H1 (cell line): ENCODE data around the gene ABLIM1.

Experiments
- BACH1 ChIP-seq: IDR thresholded peaks from 2 replicates; pipeline ENCODE4 v1.6.1; 2012; ENCODE audit warnings: low read length, improper control_type of control experiment
- BRCA1 ChIP-seq: IDR thresholded peaks from 2 replicates; pipeline ENCODE4 v1.6.1; 2012; ENCODE audit warnings: low read depth, low read length, improper control_type of control experiment
- CTBP2 ChIP-seq: IDR thresholded peaks from 2 replicates; pipeline ENCODE4 v1.7.0; 2011; ENCODE audit warnings: borderline replicate concordance, mild to moderate bottlenecking, moderate library complexity, mixed read lengths, low read length; ENCODE audit not compliant: insufficient read depth, insufficient read length
- EZH2 ChIP-seq: fragments of 200-600 bp; sonication (generic); IDR thresholded peaks from 2 replicates; pipeline ENCODE4 v1.7.1; 2012; ENCODE audit warnings: low read depth, mild to moderate bottlenecking, moderate library complexity, low read length, inconsistent platforms; ENCODE audit not compliant: severe bottlenecking
- POLR2A ChIP-seq, 2 experiments: IDR thresholded peaks; 1 replicate in 1 of 2; 2 replicates in 1 of 2; pipeline ENCODE4 v1.6.1; 2011; ENCODE audit warnings: low read depth in 2 of 2, low read length in 2 of 2, mild to moderate bottlenecking in 2 of 2; ENCODE audit errors: control extremely low read depth in 1 of 2
- POLR2AphosphoS5 ChIP-seq: IDR thresholded peaks from 2 replicates; pipeline ENCODE4 v1.6.1; 2011; ENCODE audit warnings: low read depth, low read length
- SIX5 ChIP-seq: IDR thresholded peaks from 2 replicates; pipeline ENCODE4 v1.6.1; 2011; ENCODE audit warnings: mild to moderate bottlenecking, low read depth, low read length
- TBP ChIP-seq: IDR thresholded peaks from 2 replicates; pipeline ENCODE4 v1.6.1; 2011; ENCODE audit warnings: low read depth, low read length, improper control_type of control experiment
- TEAD4 ChIP-seq: IDR thresholded peaks from 2 replicates; pipeline ENCODE4 v1.6.1; 2012; ENCODE audit warnings: low read depth, low read length, inconsistent platforms, mixed read lengths
- ZNF274 ChIP-seq: IDR thresholded peaks from 2 replicates; pipeline ENCODE4 v1.7.0; 2012; ENCODE audit warnings: low read length, borderline replicate concordance; ENCODE audit errors: extremely low read depth
- TF ChIP-seq, protein P1 (sequence below): IDR thresholded peaks from 2 replicates; pipeline ENCODE4 v1.6.1; 2011; ENCODE audit warnings: low read depth, mild to moderate bottlenecking, low read length; ENCODE audit not compliant: insufficient read depth

DNA sequence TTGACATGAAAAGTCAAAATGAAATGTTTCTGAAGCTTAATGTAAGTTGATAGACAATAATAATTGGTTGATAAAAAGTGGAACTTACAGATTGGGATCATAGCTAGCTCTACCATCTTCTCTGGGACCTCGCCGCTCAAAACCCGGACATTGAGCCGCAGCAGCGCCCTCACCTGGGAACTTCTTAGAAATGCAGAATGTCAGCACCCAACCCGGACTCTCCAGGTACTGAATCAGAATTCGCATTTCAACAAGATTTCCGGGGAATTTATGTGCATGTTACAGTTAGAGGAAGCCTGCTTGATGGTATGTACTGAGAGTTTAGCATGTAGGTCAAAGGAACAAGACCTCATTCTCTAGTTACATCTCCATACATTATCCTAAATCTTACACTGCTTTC, 36.7 kb upstream of the ABLIM1 start:
- no peak for TF ChIP-seq TEAD4
- TF ChIP-seq BRCA1 = no peak
- no peak for TF ChIP-seq SIX5
- TF ChIP-seq CTBP2 = no peak
- no peak for TF ChIP-seq BACH1
- no peak for TF ChIP-seq EZH2
- TF ChIP-seq TBP = no peak
- TF ChIP-seq, protein P1, sequence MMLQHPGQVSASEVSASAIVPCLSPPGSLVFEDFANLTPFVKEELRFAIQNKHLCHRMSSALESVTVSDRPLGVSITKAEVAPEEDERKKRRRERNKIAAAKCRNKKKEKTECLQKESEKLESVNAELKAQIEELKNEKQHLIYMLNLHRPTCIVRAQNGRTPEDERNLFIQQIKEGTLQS = no peak
- no peak for TF ChIP-seq POLR2AphosphoS5
- TF ChIP-seq ZNF274 = no peak
- TF ChIP-seq POLR2A (IDR thresholded peaks at IDR 0.05; ENCODE audit: control extremely low read depth in 1 of 2, low read depth in 2 of 2, low read length in 2 of 2) = no peak
